ENCODE results near the gene BCORL1. TPM values are rescaled to one million over a fixed set of nuclear protein-coding genes. Genes with fewer than 3 reads are reported as not detected.
A peak's percentile ranks its signal among the peaks of the same experiment; 100 is the strongest.

The BCORL1 gene
- total RNA-seq, 1 donor from 2014 or later = 8.0 TPM

DNA sequence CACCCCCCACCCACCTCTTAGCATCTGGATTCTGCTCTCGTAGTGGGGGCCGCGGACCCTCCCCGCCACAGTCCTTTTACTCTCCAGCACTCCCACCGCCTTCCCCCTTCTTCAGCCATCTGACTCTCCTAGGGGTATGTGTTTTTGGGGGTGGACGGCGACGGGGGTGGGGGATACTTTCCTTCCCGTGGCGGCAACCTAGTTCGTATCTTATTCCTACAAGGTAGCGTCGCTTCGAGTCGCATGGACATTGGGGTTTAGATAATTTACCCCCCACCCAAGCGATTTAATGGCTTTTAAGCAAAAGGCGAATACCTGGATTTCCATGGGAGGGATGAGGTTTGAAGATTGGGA is 1.3 kb upstream of the BCORL1 start:
- peaks cover 3% of the 10 kb centered on the region for H3K36me3 Mint-ChIP-seq (ENCODE audit: low read depth)
- no peak overlapping the region for H3K4me3 Mint-ChIP-seq
- H3K27me3 Mint-ChIP-seq = peaks cover 20% of the 10 kb centered on the region
- intact Hi-C loops (cut with micrococcal nuclease) = no loop called here
- DNase-seq = no peak
- peaks cover 10% of the 10 kb centered on the region for H3K4me1 Mint-ChIP-seq
- H3K27ac Mint-ChIP-seq = no peak overlapping the region
- H3K9me3 Mint-ChIP-seq = no peaks in the 10 kb centered on the region

DNA sequence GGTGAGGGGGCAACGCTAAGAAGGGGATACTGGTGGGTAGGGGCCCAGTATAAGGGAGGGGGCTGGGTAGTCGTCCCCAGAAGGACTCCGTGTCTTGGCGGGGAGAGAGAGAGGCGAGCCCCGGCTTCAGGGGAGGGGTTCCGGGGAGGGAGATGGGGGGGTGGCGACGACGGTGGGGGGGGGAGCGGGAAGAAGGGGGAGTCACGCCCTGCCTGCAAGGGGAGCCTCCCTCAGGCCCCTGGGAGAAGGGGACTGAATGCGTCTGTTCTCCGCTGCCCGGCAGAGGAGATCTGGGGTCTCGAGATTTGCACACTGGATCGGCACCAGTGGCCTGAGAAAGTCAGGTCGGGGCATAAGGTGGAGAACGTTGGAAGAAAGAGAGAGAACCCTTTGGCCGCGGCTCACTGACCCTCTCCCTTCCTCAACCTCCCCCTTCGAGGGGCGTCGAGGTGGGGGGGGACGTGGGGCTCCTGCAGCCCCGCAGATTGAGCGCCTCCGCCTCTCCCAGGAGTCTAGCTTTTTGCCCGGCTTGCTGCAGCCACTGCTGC is 609 bp upstream of the BCORL1 start:
- Mint-ChIP-seq H3K4me1 (peaks cover 10% of the 10 kb centered on the region), H3K27me3 (peaks cover 22% of the 10 kb centered on the region), H3K27ac (no peak overlapping the region), H3K9me3 (no peaks in the 10 kb centered on the region), H3K36me3 (ENCODE audit: low read depth) (peaks cover 3% of the 10 kb centered on the region), H3K4me3 (no peak overlapping the region)
- no peak for DNase-seq
- intact Hi-C loops (cut with micrococcal nuclease) = loop anchor here (1.0 kb wide), 2 partner anchors 25 to 50 kb away; no protein-coding TSS in a partner anchor

DNA sequence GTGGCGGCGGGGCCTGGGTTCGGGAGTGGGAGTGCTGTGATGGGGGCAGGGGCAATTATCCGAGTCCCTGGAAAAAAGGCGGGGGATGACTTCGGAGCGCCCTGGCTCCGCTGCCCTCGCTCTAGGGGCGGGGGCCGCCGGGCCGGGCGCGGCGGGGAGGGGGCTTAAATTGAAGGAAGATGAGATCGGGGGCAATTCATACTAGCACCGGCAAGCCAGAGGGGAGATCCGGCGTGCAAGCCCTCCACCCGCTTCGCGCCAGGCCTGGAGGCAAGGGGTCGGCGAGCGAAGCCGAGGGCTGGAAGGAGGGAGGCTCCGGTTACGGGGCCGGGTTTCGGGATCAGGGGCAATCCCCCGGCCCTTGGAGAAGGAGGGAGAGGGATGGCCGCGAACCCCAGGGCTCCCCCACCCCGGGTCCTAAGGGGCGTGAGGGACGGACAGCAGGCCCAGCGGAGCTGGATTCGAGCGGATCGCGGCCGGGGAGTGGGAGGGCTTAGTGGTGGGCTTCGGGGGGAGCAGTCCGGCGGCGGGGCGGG is 1.2 kb downstream of the BCORL1 start:
- H3K4me3 Mint-ChIP-seq = no peak overlapping the region
- intact Hi-C loops (cut with micrococcal nuclease) = no loop called here
- H3K36me3 Mint-ChIP-seq (ENCODE audit: low read depth) = peaks cover 3% of the 10 kb centered on the region

DNA sequence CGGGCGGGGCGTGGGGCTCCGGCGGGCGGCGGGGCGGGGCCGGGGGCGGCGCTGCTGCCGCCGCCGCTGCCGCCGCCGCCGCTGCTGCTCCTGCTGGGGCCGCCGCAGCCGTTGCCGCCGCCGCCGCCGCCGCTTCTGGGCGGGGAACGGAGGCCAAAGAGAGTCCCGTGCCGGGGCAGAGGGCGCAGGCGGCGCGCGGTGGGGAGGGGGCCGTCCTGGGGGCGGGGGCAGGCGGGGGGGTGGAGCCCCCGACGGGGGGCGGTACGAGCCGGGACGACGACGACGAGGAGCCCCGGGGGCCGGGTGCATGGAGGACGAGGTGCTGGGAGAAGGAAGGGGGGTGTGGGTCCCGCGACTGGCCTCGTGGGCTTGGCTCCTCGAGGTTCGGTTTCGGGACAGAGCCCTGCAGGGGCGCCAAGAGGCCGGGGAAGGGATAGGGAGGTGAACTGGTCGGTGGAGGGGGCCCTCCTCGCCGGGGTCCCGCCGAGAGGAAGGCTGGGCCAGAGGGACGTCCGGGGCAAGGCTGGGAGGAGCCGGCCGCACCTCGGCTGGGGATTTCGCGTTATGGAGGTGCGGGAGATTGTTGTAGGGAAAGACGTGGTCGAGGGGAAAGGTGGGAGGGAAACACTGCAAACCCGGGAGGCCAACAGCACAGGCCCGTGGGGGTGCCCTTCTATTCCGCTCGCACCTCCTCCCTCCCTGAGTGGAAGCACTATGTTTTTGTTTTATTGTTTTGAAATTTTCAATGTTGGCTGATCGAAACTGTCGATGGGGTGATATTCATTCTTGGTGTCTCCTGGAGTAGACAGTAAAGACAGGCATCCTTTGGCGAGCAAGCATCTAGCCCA is 1.9 kb downstream of the BCORL1 start:
- peak overlapping the region; percentile 45 for H3K27ac Mint-ChIP-seq
- H3K9me3 Mint-ChIP-seq = no peaks in the 10 kb centered on the region
- H3K27me3 Mint-ChIP-seq = peaks cover 15% of the 10 kb centered on the region
- peak; percentile 83 for DNase-seq
- H3K4me1 Mint-ChIP-seq = peaks cover 8% of the 10 kb centered on the region
- no peak overlapping the region for H3K4me3 Mint-ChIP-seq
- intact Hi-C loops (cut with micrococcal nuclease) = no loop called here
- peaks cover 3% of the 10 kb centered on the region for H3K36me3 Mint-ChIP-seq (ENCODE audit: low read depth)

More for the DNA sequence above, 1.2 kb downstream of the BCORL1 start:
- Mint-ChIP-seq H3K4me1 (peaks cover 8% of the 10 kb centered on the region), H3K27ac (no peak overlapping the region), H3K9me3 (no peaks in the 10 kb centered on the region), H3K27me3 (peaks cover 19% of the 10 kb centered on the region)
- DNase-seq = no peak

DNA sequence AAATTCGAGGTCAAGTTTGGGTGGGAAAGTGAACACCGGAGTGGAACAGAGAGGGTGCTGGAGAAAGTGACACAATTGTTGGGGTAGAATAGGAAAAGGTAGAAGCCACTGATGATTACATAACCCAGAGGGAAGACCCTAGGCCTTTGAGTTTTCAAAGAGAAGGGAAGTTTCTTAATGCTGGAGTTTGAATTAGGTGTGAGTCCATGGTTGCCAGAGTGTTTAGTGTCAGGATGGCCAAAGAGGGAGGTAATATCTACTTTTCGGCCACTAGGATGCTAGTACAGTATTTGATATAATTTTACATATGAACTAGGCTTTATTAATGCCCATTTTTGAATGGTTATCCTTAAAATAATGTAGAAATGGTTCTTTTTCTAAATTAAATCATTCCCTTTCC is 5.4 kb downstream of the BCORL1 start:
- Mint-ChIP-seq H3K27me3 (peaks cover 13% of the 10 kb centered on the region), H3K27ac (no peak overlapping the region), H3K36me3 (ENCODE audit: low read depth) (peaks cover 3% of the 10 kb centered on the region), H3K9me3 (no peaks in the 10 kb centered on the region), H3K4me1 (peaks cover 7% of the 10 kb centered on the region), H3K4me3 (no peak overlapping the region)
- no peak for DNase-seq
- intact Hi-C loops (cut with micrococcal nuclease) = no loop called here

DNA sequence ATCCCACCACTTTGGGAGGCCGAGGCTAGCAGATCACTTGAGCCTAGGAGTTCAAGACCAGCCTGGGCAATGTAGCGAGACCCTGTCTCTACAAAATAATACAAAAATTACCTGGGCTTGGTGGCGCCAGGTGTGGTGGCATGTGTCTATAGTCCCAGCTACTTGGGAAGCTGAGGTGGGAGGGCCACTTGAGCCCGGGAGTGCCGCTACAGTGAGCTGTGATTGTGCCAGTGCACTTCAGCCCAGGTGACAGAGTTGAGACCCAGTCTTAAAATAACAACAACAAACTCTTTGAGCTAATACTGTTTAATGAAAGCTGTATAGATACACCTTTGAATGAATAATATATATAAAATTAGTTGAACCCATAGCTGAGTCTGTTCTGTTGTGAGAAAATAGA is 9.7 kb downstream of the BCORL1 start:
- H3K4me1 Mint-ChIP-seq = peaks cover 2% of the 10 kb centered on the region
- DNase-seq = no peak
- no peak overlapping the region for H3K27ac Mint-ChIP-seq
- H3K9me3 Mint-ChIP-seq = no peaks in the 10 kb centered on the region
- H3K36me3 Mint-ChIP-seq (ENCODE audit: low read depth) = no peaks in the 10 kb centered on the region
- H3K4me3 Mint-ChIP-seq = no peak overlapping the region
- H3K27me3 Mint-ChIP-seq = no peaks in the 10 kb centered on the region
- intact Hi-C loops (cut with micrococcal nuclease) = no loop called here

DNA sequence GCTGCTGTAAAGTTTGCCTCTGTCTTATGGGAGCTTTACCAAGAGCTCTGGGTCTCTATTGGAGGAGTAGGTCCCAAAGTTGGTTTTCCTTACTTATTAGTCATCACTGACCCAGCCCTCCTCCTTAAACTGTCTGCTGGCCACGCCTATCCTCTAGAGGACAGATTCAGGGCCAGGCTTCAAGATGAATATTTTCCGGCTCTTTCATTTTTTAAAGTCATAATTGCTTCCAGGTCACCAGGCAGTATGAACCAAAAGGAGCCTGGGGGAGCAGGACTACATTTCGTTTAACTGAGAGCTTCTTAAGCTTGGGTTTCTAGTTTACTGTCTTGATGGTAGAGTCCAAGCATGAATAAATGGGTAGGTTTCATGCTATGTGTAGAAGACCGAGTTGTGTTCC is 13.7 kb downstream of the BCORL1 start:
- Mint-ChIP-seq H3K36me3 (ENCODE audit: low read depth) (peaks cover 2% of the 10 kb centered on the region), H3K9me3 (no peaks in the 10 kb centered on the region), H3K27ac (no peak overlapping the region), H3K27me3 (no peaks in the 10 kb centered on the region), H3K4me3 (no peak overlapping the region), H3K4me1 (peaks cover 2% of the 10 kb centered on the region)
- no peak for DNase-seq
- intact Hi-C loops (cut with micrococcal nuclease) = no loop called here

DNA sequence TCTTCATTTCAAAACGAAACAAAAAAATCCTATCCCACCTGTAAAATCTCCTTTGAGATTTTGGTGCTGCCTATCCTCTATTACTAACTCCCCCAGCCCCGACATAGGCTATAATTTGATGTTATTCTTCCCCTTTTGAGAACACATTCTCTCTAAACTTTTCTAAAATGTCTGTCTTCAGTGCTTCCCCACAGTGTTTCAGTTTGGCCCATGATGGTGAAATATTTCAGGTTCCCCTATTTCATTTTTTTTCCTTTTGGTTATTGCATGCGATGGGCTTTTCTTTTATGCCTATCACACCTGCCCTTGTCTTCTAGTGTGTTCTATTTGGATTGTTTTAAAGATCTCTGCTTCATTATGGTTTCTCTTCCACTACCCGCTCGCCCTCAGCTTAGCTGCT is 14.7 kb downstream of the BCORL1 start:
- no peaks in the 10 kb centered on the region for H3K9me3 Mint-ChIP-seq
- H3K27me3 Mint-ChIP-seq = no peaks in the 10 kb centered on the region
- intact Hi-C loops (cut with micrococcal nuclease) = no loop called here
- H3K4me1 Mint-ChIP-seq = peaks cover 9% of the 10 kb centered on the region
- DNase-seq = no peak
- no peak overlapping the region for H3K4me3 Mint-ChIP-seq
- H3K36me3 Mint-ChIP-seq (ENCODE audit: low read depth) = peaks cover 2% of the 10 kb centered on the region
- H3K27ac Mint-ChIP-seq = no peak overlapping the region

DNA sequence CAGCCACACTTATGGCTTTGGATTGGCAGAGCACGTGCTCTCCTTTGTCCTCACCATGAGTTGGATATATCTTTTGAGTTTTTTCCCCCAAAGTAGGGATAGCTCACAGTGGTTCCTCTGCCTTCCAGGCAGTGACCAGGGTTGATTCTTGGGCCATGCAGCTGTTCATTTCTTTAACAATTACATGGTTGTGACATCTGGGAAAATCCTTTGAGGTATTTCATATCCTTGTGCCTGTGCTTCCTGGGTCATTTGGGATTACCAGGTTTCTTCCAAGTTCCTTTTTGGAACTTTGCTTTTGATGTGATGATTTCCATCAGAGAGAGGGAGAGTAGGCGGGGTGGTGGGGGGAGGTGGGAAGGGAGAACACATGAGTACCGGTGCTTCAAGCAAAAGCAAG is 15.6 kb downstream of the BCORL1 start:
- no peak overlapping the region for H3K27ac Mint-ChIP-seq
- H3K4me1 Mint-ChIP-seq = peaks cover 9% of the 10 kb centered on the region
- H3K9me3 Mint-ChIP-seq = no peaks in the 10 kb centered on the region
- DNase-seq = no peak
- intact Hi-C loops (cut with micrococcal nuclease) = no loop called here
- H3K4me3 Mint-ChIP-seq = no peak overlapping the region
- peaks cover 2% of the 10 kb centered on the region for H3K36me3 Mint-ChIP-seq (ENCODE audit: low read depth)
- no peaks in the 10 kb centered on the region for H3K27me3 Mint-ChIP-seq

DNA sequence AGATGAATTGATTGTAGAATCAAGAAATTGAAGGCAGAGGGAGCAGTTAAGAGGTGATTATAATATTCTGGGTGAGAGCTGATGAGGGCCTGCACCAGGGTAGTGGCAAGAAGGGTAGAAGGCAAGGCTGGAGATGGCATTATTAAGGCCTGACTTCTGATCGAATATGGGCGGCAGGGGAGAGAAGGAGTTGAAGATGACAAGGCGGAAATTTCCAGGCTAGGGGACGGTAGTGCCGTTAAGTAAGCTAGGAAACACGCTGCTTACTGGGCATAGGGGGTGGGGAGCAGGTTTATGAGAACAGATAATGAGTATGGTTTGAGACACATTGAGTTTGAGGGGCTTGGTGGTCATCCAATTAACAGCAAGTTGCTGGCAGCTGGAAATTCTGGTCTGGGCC is 19.5 kb downstream of the BCORL1 start:
- Mint-ChIP-seq H3K36me3 (ENCODE audit: low read depth) (peaks cover 6% of the 10 kb centered on the region), H3K4me3 (no peak overlapping the region), H3K27me3 (no peaks in the 10 kb centered on the region), H3K9me3 (no peaks in the 10 kb centered on the region), H3K4me1 (peaks cover 8% of the 10 kb centered on the region), H3K27ac (no peak overlapping the region)
- intact Hi-C loops (cut with micrococcal nuclease) = no loop called here
- DNase-seq = no peak

DNA sequence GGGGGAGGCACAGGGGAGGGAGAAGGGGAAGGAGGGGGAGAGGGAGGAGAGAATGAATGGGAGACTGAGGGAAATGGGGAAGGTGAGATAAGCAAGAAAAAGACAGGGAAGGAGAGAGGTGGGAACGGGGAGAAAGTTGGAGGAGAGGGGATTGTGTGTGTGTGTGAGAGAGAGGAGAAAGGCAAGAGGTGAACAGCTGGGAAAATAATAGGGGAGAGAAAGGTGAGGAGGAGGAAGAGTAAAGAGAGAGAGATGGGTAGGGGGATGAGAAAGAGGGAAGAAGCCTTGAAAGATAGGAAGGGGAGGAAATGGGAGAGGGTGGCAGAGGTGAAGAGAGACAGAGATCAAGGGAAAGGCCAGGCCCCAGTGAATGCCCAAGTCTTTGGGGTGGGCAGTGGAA is 20.1 kb downstream of the BCORL1 start:
- Mint-ChIP-seq H3K4me3 (no peak overlapping the region), H3K36me3 (ENCODE audit: low read depth) (peaks cover 9% of the 10 kb centered on the region), H3K4me1 (peaks cover 7% of the 10 kb centered on the region), H3K27ac (no peak overlapping the region), H3K27me3 (no peaks in the 10 kb centered on the region), H3K9me3 (no peaks in the 10 kb centered on the region)
- intact Hi-C loops (cut with micrococcal nuclease) = no loop called here
- no peak for DNase-seq

DNA sequence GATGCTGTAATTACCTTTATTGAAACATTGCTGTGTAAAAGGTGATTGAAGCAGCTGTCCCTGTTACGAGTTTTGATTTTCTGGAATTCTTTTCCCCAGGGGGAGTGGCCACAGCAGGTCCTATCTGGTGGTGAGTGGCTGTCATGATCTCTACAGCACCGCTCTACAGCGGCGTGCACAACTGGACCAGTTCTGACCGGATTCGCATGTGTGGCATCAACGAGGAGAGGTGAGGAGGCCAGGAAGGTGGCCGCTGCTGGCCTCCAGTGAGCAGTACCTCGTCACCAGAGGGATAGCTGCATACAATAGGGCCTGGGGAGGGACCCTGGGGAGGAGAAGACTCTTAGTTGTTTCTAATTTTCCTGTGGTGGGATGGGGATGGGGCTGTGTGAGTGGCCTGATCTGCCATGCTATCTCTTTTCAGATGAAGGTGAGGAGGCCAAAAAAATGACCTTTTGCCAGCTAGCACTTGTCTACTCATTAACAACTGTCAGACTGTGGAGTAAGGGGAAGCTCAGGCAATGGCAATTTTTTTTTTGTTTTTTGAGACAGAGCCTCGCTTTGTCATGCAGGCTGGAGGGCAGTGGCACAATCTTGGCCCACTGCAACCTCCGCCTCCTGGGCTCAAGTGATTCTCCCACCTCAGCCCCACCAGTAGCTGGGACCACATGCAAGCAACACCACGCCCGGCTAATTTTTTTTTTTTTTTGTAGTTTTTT is 22.8 kb downstream of the BCORL1 start:
- no peak overlapping the region for H3K27ac Mint-ChIP-seq
- H3K9me3 Mint-ChIP-seq = no peaks in the 10 kb centered on the region
- intact Hi-C loops (cut with micrococcal nuclease) = no loop called here
- H3K4me1 Mint-ChIP-seq = peaks cover 7% of the 10 kb centered on the region
- no peak overlapping the region for H3K4me3 Mint-ChIP-seq
- no peak for DNase-seq
- H3K27me3 Mint-ChIP-seq = no peaks in the 10 kb centered on the region
- peaks cover 9% of the 10 kb centered on the region for H3K36me3 Mint-ChIP-seq (ENCODE audit: low read depth)

DNA sequence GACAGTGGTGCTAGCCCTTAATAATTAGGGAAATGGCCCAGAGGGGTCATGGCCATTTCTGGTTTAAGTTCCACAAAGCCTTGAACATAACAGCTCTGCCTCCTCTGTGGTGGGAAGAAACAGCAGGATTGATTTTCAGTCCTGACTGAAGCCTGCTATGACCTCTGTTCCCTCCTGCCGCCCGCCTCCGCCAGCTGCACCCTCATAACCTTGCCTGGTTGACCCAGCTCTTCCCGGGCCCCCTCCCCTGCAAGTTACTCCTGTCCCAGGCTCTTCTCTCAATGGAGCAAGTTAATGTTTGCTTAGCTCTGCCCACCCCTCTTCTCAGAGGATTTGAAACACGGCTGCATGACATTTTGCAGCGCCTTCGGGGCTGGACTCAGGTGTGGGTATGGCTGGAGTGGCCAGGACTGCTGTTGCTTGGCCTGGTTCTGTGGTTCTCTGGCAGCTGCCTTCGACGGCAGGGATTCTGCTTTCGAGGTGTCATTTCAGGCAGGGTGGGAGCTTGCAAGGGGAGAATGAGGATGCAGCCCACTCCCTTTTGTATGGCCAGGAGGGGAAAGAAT is 27.3 kb downstream of the BCORL1 start:
- no peaks in the 10 kb centered on the region for H3K4me1 Mint-ChIP-seq
- no peak for DNase-seq
- no peaks in the 10 kb centered on the region for H3K9me3 Mint-ChIP-seq
- intact Hi-C loops (cut with micrococcal nuclease) = no loop called here
- H3K27ac Mint-ChIP-seq = no peak overlapping the region
- no peak overlapping the region for H3K4me3 Mint-ChIP-seq
- H3K27me3 Mint-ChIP-seq = no peaks in the 10 kb centered on the region
- peaks cover 8% of the 10 kb centered on the region for H3K36me3 Mint-ChIP-seq (ENCODE audit: low read depth)

DNA sequence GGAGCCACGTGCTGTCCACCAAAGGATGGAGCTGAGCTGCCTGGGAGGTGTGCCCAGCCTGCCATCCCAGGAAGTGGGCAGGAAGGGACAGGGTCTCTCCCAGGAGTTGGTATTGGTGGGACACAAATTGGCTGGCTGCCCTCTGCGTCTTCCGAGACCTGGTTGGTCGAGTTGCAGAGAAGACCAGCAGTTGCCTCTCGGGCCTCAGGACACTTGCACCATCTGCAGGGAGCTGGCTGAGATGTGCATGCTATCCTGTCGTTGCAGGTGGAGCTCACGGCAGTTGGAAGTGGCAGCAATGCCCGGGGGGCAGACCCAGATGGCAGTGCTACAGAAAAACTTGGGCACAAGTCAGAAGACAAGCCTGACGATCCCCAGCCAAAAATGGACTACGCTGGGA is 30.2 kb downstream of the BCORL1 start:
- intact Hi-C loops (cut with micrococcal nuclease) = no loop called here
- no peak for DNase-seq
- no peak overlapping the region for H3K27ac Mint-ChIP-seq

More for the DNA sequence above, 30.2 kb downstream of the BCORL1 start:
- peaks cover 5% of the 10 kb centered on the region for H3K36me3 Mint-ChIP-seq (ENCODE audit: low read depth)
- H3K4me1 Mint-ChIP-seq = no peaks in the 10 kb centered on the region
- H3K9me3 Mint-ChIP-seq = no peaks in the 10 kb centered on the region
- no peaks in the 10 kb centered on the region for H3K27me3 Mint-ChIP-seq
- H3K4me3 Mint-ChIP-seq = no peak overlapping the region
